Esophagus squamous epithelium (tissue), 5 donors: ENCODE results near the gene CLCN7. TPM values are rescaled to one million over a fixed set of nuclear protein-coding genes. Genes with fewer than 3 reads are reported as not detected.

ENCODE experiments used
- DNase-seq: peaks from one replicate; lab custom pipeline; 2025; lab: John Stamatoyannopoulos, UW
- H3K27ac ChIP-seq, 4 donors: fragments of 200-600 bp; sonication (generic); one replicate each; pipeline ENCODE4 v1.5.1; 2016 to 2019; ENCODE audit warnings: mild to moderate bottlenecking in 1 of 4
- H3K27me3 ChIP-seq, 4 donors: fragments of 200-600 bp; sonication (generic); 1 replicate in 3 of 4; 2 replicates in 1 of 4; pipeline versions ENCODE4 v1.5.1 to v1.6.0; 2017 to 2021; ENCODE audit warnings: antibody characterized with exemption in 1 of 4
- H3K36me3 ChIP-seq, 3 donors: fragments of 200-600 bp; sonication (generic); one replicate each; pipeline ENCODE4 v1.5.1; 2016 to 2019
- H3K4me1 ChIP-seq, 3 donors: fragments of 200-600 bp; sonication (generic); one replicate each; pipeline ENCODE4 v1.5.1; 2017 to 2019
- H3K4me3 ChIP-seq, 4 donors: fragments of 200-600 bp; sonication (generic); 1 replicate in 3 of 4; 2 replicates in 1 of 4; pipeline ENCODE4 v1.5.1; 2016 to 2019; ENCODE audit warnings: mild to moderate bottlenecking in 2 of 4, moderate library complexity in 1 of 4
- H3K9me3 ChIP-seq, 3 donors: fragments of 200-600 bp; sonication (generic); one replicate each; pipeline ENCODE4 v1.5.1; 2016 to 2019
- POLR2A ChIP-seq, 4 donors: fragments of 450-650 bp; IDR thresholded peaks; one replicate each; pipeline ENCODE4 v1.6.1; 2017; ENCODE audit warnings: antibody characterized with exemption in 4 of 4, mild to moderate bottlenecking in 4 of 4, moderate library complexity in 3 of 4
- WGBS, 2 donors: methylation state at CpG; one replicate each; pipeline ENCODE4 v1.1.5; 2018; 5-methylcytosine and 5-hydroxymethylcytosine counted together
- intact Hi-C: fragments of 100-400 bp; cut with DNase I; formaldehyde crosslinking; loops from one replicate; pipeline ENCODE4 v1.15.0; 2022
- total RNA-seq, 4 donors: library from RNA; depleted of rRNA; stranded (reverse); fragments of >200 nt; gene quantifications; one replicate each; pipeline ENCODE4 v1.1.0, GENCODE V29; 2016
- TF ChIP-seq, protein P1 (sequence below), 6 experiments: fragments of 450-650 bp in 4 of 6; fragments of 200-600 bp in 2 of 6; sonication (generic) in 2 of 6; IDR thresholded peaks; one replicate each; pipeline ENCODE4 v1.5.1; 2016 to 2019; ENCODE audit warnings: antibody characterized with exemption in 6 of 6, mild to moderate bottlenecking in 4 of 6, moderate library complexity in 4 of 6
- donor health status: DM: yes; HTN: yes; CAD: no.

CLCN7 gene
- total RNA-seq, 4 donors from 2014 or later = 21.5 to 41.2 (median 33.6) TPM

DNA sequence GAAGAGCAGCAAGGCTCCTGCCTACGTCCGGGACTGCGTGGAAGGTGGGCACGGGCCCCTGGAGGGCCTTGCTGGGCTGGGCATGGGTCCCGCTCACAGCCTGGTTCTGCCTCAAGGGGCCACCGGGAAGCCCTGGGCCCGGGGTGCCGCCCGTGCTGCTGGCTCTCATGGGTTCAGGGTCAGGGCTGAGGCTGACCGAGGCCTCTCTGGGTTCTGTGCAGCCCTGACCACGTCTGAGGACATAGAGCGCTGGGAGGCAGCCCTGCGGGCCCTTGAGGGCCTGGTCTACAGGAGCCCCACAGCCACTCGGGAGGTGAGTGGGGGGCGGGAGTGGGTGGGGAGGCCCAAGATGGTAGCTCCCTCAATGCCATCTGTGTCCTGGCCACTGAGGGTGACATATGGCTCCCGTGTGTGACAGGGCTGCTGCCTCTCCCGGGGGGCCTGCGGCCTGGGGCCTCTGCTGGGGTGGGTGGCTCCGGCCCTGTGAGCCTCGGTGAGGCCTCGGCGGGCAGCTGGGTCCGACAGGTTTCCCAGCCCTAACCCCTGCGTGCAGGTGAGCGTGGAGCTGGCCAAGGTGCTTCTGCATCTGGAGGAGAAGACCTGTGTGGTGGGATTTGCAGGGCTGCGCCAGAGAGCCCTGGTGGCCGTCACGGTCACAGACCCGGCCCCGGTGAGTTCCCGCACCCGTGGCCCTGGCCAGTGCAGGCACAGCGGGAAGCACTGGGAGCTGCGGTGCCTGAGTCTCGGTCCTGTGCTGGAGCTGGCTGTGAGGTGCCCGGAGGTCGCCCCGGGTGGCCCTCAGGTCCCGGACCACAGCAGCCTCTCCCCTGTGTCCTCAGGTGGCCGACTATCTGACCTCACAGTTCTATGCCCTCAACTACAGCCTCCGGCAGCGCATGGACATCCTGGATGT is 27.5 kb upstream of the CLCN7 start:
- H3K27me3 ChIP-seq = no peaks in the 10 kb centered on the region
- TF ChIP-seq POLR2A (IDR thresholded peaks at IDR 0.05) = no peak
- TF ChIP-seq, protein P1, sequence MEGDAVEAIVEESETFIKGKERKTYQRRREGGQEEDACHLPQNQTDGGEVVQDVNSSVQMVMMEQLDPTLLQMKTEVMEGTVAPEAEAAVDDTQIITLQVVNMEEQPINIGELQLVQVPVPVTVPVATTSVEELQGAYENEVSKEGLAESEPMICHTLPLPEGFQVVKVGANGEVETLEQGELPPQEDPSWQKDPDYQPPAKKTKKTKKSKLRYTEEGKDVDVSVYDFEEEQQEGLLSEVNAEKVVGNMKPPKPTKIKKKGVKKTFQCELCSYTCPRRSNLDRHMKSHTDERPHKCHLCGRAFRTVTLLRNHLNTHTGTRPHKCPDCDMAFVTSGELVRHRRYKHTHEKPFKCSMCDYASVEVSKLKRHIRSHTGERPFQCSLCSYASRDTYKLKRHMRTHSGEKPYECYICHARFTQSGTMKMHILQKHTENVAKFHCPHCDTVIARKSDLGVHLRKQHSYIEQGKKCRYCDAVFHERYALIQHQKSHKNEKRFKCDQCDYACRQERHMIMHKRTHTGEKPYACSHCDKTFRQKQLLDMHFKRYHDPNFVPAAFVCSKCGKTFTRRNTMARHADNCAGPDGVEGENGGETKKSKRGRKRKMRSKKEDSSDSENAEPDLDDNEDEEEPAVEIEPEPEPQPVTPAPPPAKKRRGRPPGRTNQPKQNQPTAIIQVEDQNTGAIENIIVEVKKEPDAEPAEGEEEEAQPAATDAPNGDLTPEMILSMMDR (IDR thresholded peaks at IDR 0.05) = no peak
- no peak overlapping the region for H3K4me3 ChIP-seq
- no peaks in the 10 kb centered on the region for H3K4me1 ChIP-seq
- no peak for DNase-seq
- intact Hi-C loops = no loop called here
- peaks cover 35 to 93% (median 45%) of the 10 kb centered on the region in 3 donors for H3K36me3 ChIP-seq
- 95 to 100% methylated on average over 5 to 10 of the region's 42 CpGs for WGBS, 2 donors
- no peaks in the 10 kb centered on the region for H3K9me3 ChIP-seq
- no peak overlapping the region for H3K27ac ChIP-seq

DNA sequence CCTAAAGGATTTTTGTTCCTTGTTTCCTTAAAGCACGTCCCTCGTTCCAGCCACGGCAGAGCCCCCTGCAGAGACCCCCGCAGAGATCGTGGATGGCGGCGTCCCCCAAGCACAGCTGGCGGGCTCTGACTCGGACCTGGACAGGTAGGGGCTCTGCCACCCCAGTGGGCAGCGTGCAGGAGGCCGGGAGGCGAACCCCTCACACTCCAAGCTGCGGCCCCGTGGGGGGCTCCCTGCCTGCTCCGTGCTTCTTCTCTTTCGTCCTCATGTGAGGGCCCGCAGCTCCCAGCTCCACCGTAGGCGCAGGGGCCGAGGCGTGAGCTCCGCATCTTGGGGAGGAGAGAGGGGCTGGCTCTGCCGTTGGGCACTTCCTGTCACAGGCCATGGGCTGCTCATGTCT is 26.8 kb upstream of the CLCN7 start:
- H3K27me3 ChIP-seq = no peaks in the 10 kb centered on the region
- no peak for TF ChIP-seq POLR2A (IDR thresholded peaks at IDR 0.05)
- TF ChIP-seq, protein P1 (IDR thresholded peaks at IDR 0.05) = no peak
- H3K4me3 ChIP-seq = no peak overlapping the region
- no CpG with 5 or more reads among the region's 23 CpGs for WGBS, 2 donors
- no peaks in the 10 kb centered on the region for H3K4me1 ChIP-seq
- DNase-seq = no peak
- intact Hi-C loops = no loop called here
- no peak overlapping the region for H3K27ac ChIP-seq
- H3K36me3 ChIP-seq = peaks cover 35 to 93% (median 48%) of the 10 kb centered on the region in 3 donors
- no peaks in the 10 kb centered on the region for H3K9me3 ChIP-seq

DNA sequence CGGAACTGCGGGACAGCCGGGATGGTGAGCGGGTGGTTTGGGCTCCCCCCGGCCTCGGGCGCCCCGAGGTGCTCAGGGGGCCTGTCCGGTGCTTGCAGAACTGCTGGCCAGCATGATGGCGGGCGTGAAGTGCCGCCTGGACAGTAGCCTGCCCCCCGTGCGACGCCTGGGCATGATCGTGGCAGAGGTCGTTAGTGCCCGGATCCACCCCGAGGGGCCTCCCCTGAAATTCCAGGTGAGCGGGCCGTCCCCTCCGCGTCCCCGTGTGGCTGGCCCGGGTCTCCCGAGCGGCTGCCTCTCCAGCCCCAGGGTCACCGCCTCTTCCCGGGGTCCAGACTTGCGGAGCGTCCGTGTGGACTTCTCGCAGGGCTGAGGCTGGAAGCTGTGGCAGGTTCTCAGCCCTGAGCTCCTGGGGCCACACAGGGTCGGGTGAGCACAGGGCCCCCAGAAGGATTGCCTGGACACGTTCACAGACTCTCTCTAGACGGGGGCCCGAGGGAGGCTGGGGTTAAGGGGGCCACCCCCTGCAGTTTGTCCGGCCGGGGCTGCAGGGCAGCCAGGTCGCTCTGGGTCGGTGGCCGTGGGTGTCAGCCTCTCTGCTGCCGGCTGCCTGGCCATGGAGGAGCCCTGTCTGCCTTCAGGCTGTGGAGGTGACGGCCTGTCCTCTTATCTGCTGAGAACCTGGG is 25.8 kb upstream of the CLCN7 start:
- TF ChIP-seq POLR2A (IDR thresholded peaks at IDR 0.05) = no peak
- TF ChIP-seq, protein P1 (IDR thresholded peaks at IDR 0.05) = no peak
- intact Hi-C loops = no loop called here
- H3K27me3 ChIP-seq = no peaks in the 10 kb centered on the region
- H3K4me1 ChIP-seq = peaks cover 0 to 1% (median 0%) of the 10 kb centered on the region in 3 donors
- no peak overlapping the region for H3K27ac ChIP-seq
- no peak overlapping the region for H3K4me3 ChIP-seq
- 92% methylated on average over 9 of the region's 44 CpGs; no CpG with 5 or more reads in 1 of the 2 donors for WGBS, 2 donors
- no peak for DNase-seq
- no peaks in the 10 kb centered on the region for H3K9me3 ChIP-seq
- H3K36me3 ChIP-seq = peaks cover 35 to 93% (median 53%) of the 10 kb centered on the region in 3 donors

DNA sequence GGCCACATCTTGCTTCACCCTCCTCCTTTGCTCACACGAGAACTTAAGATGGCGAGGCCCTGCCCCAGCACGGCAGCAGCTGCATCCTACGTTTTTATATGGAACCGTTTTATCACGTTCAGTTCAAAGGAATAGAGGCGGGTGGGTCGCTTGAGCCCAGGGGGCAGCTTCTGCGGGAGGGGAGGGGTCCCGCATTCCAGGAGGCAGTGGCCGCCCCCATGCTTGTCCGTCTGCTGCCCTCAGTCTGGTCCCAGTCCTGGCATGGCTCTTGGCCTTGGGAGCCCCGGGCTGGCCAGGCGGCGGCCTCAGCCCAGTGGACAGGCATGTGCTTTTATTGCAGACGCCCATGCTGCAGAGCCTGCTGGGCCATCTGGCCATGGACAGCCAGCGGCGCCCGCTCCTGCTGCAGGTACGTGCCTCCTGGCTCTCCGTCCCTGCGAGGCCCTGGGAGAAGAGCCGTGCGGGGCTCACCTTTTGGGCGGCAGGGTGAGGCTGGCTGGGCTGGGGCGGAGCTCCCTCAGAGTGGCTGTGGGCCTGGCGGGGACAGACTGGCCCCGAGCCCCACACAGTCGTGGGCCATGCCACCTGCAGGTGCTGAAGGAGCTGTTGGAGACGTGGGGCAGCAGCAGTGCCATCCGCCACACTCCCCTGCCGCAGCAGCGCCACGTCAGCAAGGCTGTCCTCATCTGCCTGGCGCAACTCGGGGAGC is 25.1 kb upstream of the CLCN7 start:
- DNase-seq = no peak
- H3K9me3 ChIP-seq = no peaks in the 10 kb centered on the region
- no peak overlapping the region for H3K4me3 ChIP-seq
- TF ChIP-seq, protein P1 (IDR thresholded peaks at IDR 0.05) = no peak
- no peak for TF ChIP-seq POLR2A (IDR thresholded peaks at IDR 0.05)
- H3K36me3 ChIP-seq = peaks cover 38 to 93% (median 53%) of the 10 kb centered on the region in 3 donors
- intact Hi-C loops = no loop called here
- H3K4me1 ChIP-seq = peaks cover 0 to 8% (median 0%) of the 10 kb centered on the region in 3 donors
- WGBS, 2 donors = 84 to 85% methylated on average over 4 to 15 of the region's 36 CpGs
- no peak overlapping the region for H3K27ac ChIP-seq
- H3K27me3 ChIP-seq = no peaks in the 10 kb centered on the region
